HG03045 (cell line): ENCODE measurements around the gene FAT2.
"Not testable (repeated sequence)": the region's sequence is repeated elsewhere in the genome, so short reads cannot be mapped to it uniquely, and the experiment has no call there.

Experiments
- ATAC-seq: cut with Tn5 transposase; IDR thresholded peaks from one replicate; pipeline ENCODE4 v1.9.1; 2021; ENCODE audit warnings: mild to moderate bottlenecking, moderate library complexity; ENCODE audit not compliant: unreplicated experiment

Gene FAT2

GRCh38 chr5:151615431-151615830 is 24.3 kb upstream of the FAT2 start:
- no peak for ATAC-seq

- no peak for ATAC-seq
Measured at GRCh38 chr5:151614565-151614964, 23.4 kb upstream of the FAT2 start.

GRCh38 chr5:151612689-151613427 is 21.7 kb upstream of the FAT2 start:
- ATAC-seq, result peak; percentile 72

GRCh38 chr5:151611127-151611775 is 20.1 kb upstream of the FAT2 start:
- no peak for ATAC-seq

- ATAC-seq, result no peak
Measured at GRCh38 chr5:151608522-151608921, 17.4 kb upstream of the FAT2 start.

- ATAC-seq, result no peak
Measured at GRCh38 chr5:151607304-151607703, 16.2 kb upstream of the FAT2 start.

- no peak for ATAC-seq
Measured at GRCh38 chr5:151605559-151605958, 14.4 kb upstream of the FAT2 start.

- ATAC-seq, result no peak
Measured at GRCh38 chr5:151602806-151603205, 11.7 kb upstream of the FAT2 start.

- no peak for ATAC-seq
Measured at GRCh38 chr5:151601391-151601790, 10.3 kb upstream of the FAT2 start.

- no peak for ATAC-seq
Measured at GRCh38 chr5:151600069-151600665, 9.0 kb upstream of the FAT2 start.

GRCh38 chr5:151598984-151599383 is 7.9 kb upstream of the FAT2 start:
- ATAC-seq, result no peak

- no peak for ATAC-seq
Measured at GRCh38 chr5:151598549-151598948, 7.4 kb upstream of the FAT2 start.

- no peak for ATAC-seq
Measured at GRCh38 chr5:151597749-151598148, 6.6 kb upstream of the FAT2 start.

- no peak for ATAC-seq
Measured at GRCh38 chr5:151596828-151597539, 5.9 kb upstream of the FAT2 start.

- ATAC-seq, result no peak
Measured at GRCh38 chr5:151595411-151595826, 4.3 kb upstream of the FAT2 start.

GRCh38 chr5:151592855-151593408 is 1.8 kb upstream of the FAT2 start:
- no peak for ATAC-seq

- no peak for ATAC-seq
Measured at GRCh38 chr5:151589878-151590570, 1.1 kb downstream of the FAT2 start.

GRCh38 chr5:151587796-151588555 is 3.2 kb downstream of the FAT2 start:
- ATAC-seq, result no peak

GRCh38 chr5:151585970-151586369 is 5.2 kb downstream of the FAT2 start:
- ATAC-seq, result no peak

GRCh38 chr5:151585344-151585743 is 5.8 kb downstream of the FAT2 start:
- not testable (repeated sequence) for ATAC-seq
